ENCODE measurements around the gene CTSZ. TPM values are rescaled to one million over a fixed set of nuclear protein-coding genes. Genes with fewer than 3 reads are reported as not detected.

Gene CTSZ
- total and polyA plus RNA-seq, 2 donors (not counting 1 experiment from before 2014, with no cell fraction given): 285 to 319 TPM

- TF ChIP-seq EZH2 (IDR thresholded peaks at IDR 0.05; ENCODE audit: borderline replicate concordance, insufficient read depth, low read depth, low read length, poor library complexity, severe bottlenecking) (no peak), CTCF (IDR thresholded peaks at IDR 0.05) (no peak)
- no peak for DNase-seq
- Mint-ChIP-seq H3K9me3 (ENCODE audit: insufficient read depth) (no peaks in the 10 kb centered on the region), H3K4me3 (no peak overlapping the region), H3K27me3 (no peaks in the 10 kb centered on the region), H3K27ac (no peak overlapping the region), H3K4me1 (peaks cover 50% of the 10 kb centered on the region)
- no peak overlapping the region for H3K9ac ChIP-seq (ENCODE audit: low read length)
- H3K4me3 ChIP-seq (ENCODE audit: control extremely low read depth in 1 of 5, extremely low read depth in 1 of 5, insufficient read depth in 1 of 5, low read depth in 2 of 5, low read length in 4 of 5): no peak overlapping the region
- CTCF ChIA-PET: interaction anchor here (0.9 to 3.3 kb wide), 3 partner anchors 22 to 197 kb away, joined by 3 to 32 read pairs (median 5); partner anchors contain the start of gene ATP5F1E
- POLR2A ChIA-PET: interaction anchor here (1.0 to 1.2 kb wide), 2 partner anchors 9 to 22 kb away, joined by 5 to 6 read pairs; partner anchors contain the start of gene ATP5F1E
- intact Hi-C loops (cut with micrococcal nuclease): no loop called here
- no peaks in the 10 kb centered on the region for H3K36me3 ChIP-seq (replicated peaks in 1 of 2; ENCODE audit: control extremely low read depth in 1 of 2, control insufficient read depth in 1 of 2, extremely low read depth in 1 of 2, insufficient read depth in 2 of 2, low read length in 1 of 2)
- H4K20me1 ChIP-seq (ENCODE audit: control insufficient read depth, insufficient read depth, low read length, poor library complexity, severe bottlenecking): peaks cover 6% of the 10 kb centered on the region
- no peak overlapping the region for H3K27ac ChIP-seq (ENCODE audit: low read length in 2 of 2)
- H3K27me3 ChIP-seq (replicated peaks in 1 of 4; ENCODE audit: control extremely low read depth in 1 of 4, control insufficient read depth in 3 of 4, insufficient read depth in 4 of 4, low read length in 3 of 4): no peaks in the 10 kb centered on the region
- 100% methylated on average over 4 of the region's 8 CpGs for WGBS (ENCODE audit: insufficient coverage)
- no peak for ATAC-seq (ENCODE audit: low read depth)
- H3K79me2 ChIP-seq (ENCODE audit: control insufficient read depth, insufficient read depth, low read length): peaks cover 33% of the 10 kb centered on the region
- peaks cover 19 to 32% of the 10 kb centered on the region in 2 donors for H3K4me1 ChIP-seq (ENCODE audit: control insufficient read depth in 2 of 2, insufficient read depth in 2 of 2, low read length in 2 of 2)
- no peak overlapping the region for H2AFZ ChIP-seq (ENCODE audit: insufficient read depth, low read depth, low read length, poor library complexity, severe bottlenecking)
- peaks cover 0 to 6% (median 0%) of the 10 kb centered on the region in 3 donors for H3K9me3 ChIP-seq (ENCODE audit: control extremely low read depth in 1 of 3, control insufficient read depth in 2 of 3, insufficient read depth in 1 of 3, low read length in 2 of 3)
- no peak overlapping the region for H3K4me2 ChIP-seq (replicated peaks; ENCODE audit: low read depth, low read length, poor library complexity, severe bottlenecking)
These were observed 3.4 kb upstream of the CTSZ start for GRCh38 chr20:59010321-59010994.
